HG02678 (cell line): Measurements from ENCODE around the gene UBE2Q2.
"Not testable (repeated sequence)": the region's sequence is repeated elsewhere in the genome, so short reads cannot be mapped to it uniquely, and the experiment has no call there.

ENCODE experiments used
- ATAC-seq: cut with Tn5 transposase; IDR thresholded peaks from one replicate; pipeline ENCODE4 v1.9.1; 2021; ENCODE audit warnings: mild to moderate bottlenecking, moderate library complexity; ENCODE audit not compliant: unreplicated experiment

Gene UBE2Q2

GRCh38 chr15:75864213-75865059 is 21.2 kb downstream of the UBE2Q2 start:
- no peak for ATAC-seq

GRCh38 chr15:75866045-75866444 is 22.8 kb downstream of the UBE2Q2 start:
- not testable (repeated sequence) for ATAC-seq

GRCh38 chr15:75866916-75867315 is 23.7 kb downstream of the UBE2Q2 start:
- no peak for ATAC-seq

GRCh38 chr15:75867449-75867848 is 24.2 kb downstream of the UBE2Q2 start:
- ATAC-seq = no peak

GRCh38 chr15:75868019-75868418 is 24.8 kb downstream of the UBE2Q2 start:
- ATAC-seq = no peak

- no peak for ATAC-seq
These were observed 26.2 kb downstream of the UBE2Q2 start for GRCh38 chr15:75869446-75869845.

- not testable (repeated sequence) for ATAC-seq
These were observed 28.3 kb downstream of the UBE2Q2 start for GRCh38 chr15:75871589-75871988.

- no peak for ATAC-seq
These were observed 29.2 kb downstream of the UBE2Q2 start for GRCh38 chr15:75872403-75872990.

- ATAC-seq = no peak
These were observed 40.8 kb downstream of the UBE2Q2 start for GRCh38 chr15:75884041-75884440.

GRCh38 chr15:75887178-75887577 is 43.9 kb downstream of the UBE2Q2 start:
- ATAC-seq = no peak

GRCh38 chr15:75891895-75892294 is 48.6 kb downstream of the UBE2Q2 start:
- no peak for ATAC-seq

GRCh38 chr15:75895731-75896130 is 52.5 kb downstream of the UBE2Q2 start:
- no peak for ATAC-seq

- no peak for ATAC-seq
These were observed 57.3 kb downstream of the UBE2Q2 start for GRCh38 chr15:75900577-75900976.

GRCh38 chr15:75902129-75902557 is 58.9 kb downstream of the UBE2Q2 start:
- ATAC-seq = no peak

- peak; percentile 97 for ATAC-seq
These were observed 60.3 kb downstream of the UBE2Q2 start, which contains the start of gene FBXO22 for GRCh38 chr15:75903331-75904239. FBXO22 (plus strand) TSS chr15:75903878; CDS start chr15:75903964, 86 bp downstream.

- ATAC-seq = no peak
These were observed 62.0 kb downstream of the UBE2Q2 start for GRCh38 chr15:75905231-75905630.

GRCh38 chr15:75910355-75910754 is 67.1 kb downstream of the UBE2Q2 start:
- ATAC-seq = not testable (repeated sequence)

GRCh38 chr15:75916978-75917377 is 73.7 kb downstream of the UBE2Q2 start:
- no peak for ATAC-seq

- ATAC-seq = no peak
These were observed 74.9 kb downstream of the UBE2Q2 start for GRCh38 chr15:75918135-75918534.

GRCh38 chr15:75920079-75920478 is 76.8 kb downstream of the UBE2Q2 start:
- no peak for ATAC-seq
